ENCODE results near the gene RDM1. TPM values are rescaled to one million over a fixed set of nuclear protein-coding genes. Genes with fewer than 3 reads are reported as not detected.

RDM1 gene
- total RNA-seq, 1 experiment from 2014 or later: 2.1 TPM

DNA sequence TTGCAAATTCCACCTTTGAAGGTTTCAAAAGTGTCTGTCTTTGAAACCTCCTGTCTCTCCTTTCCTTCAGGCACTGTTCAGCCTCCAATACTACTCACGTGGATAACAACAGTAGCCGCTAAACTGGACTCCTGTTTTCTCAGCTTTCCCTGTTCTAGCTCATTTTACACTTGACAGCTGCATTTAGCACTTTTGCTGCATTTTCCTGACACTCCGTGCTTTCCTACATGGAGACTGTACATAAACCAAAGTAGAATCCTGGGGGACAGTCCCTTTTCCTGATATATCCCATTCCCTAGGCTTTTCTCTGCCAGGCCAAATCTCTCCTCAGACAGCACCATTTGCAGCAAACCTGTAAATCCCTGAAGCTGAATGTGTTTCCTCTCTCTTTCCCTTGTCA, 54.0 kb downstream of the RDM1 start:
- Histone ChIP-seq H3K27me3 (replicated peaks; ENCODE audit: insufficient read depth, low read depth, low read length, poor library complexity) (no peaks in the 10 kb centered on the region), H3K9me3 (ENCODE audit: low read depth, low read length, poor library complexity, severe bottlenecking) (no peaks in the 10 kb centered on the region), H3K4me1 (ENCODE audit: insufficient read depth, low read length, poor library complexity, severe bottlenecking) (no peaks in the 10 kb centered on the region), H3K4me3 (ENCODE audit: low read depth, low read length, poor library complexity, severe bottlenecking) (no peak overlapping the region), H3K27ac (ENCODE audit: low read depth, low read length, poor library complexity, severe bottlenecking) (no peak overlapping the region), H3K36me3 (ENCODE audit: insufficient read depth, low read length, poor library complexity, severe bottlenecking) (no peaks in the 10 kb centered on the region)
- no peak for TF ChIP-seq EZH2 (IDR thresholded peaks at IDR 0.05; ENCODE audit: borderline replicate concordance, low read depth, low read length, poor library complexity, severe bottlenecking)
- TF ChIP-seq, protein P1, sequence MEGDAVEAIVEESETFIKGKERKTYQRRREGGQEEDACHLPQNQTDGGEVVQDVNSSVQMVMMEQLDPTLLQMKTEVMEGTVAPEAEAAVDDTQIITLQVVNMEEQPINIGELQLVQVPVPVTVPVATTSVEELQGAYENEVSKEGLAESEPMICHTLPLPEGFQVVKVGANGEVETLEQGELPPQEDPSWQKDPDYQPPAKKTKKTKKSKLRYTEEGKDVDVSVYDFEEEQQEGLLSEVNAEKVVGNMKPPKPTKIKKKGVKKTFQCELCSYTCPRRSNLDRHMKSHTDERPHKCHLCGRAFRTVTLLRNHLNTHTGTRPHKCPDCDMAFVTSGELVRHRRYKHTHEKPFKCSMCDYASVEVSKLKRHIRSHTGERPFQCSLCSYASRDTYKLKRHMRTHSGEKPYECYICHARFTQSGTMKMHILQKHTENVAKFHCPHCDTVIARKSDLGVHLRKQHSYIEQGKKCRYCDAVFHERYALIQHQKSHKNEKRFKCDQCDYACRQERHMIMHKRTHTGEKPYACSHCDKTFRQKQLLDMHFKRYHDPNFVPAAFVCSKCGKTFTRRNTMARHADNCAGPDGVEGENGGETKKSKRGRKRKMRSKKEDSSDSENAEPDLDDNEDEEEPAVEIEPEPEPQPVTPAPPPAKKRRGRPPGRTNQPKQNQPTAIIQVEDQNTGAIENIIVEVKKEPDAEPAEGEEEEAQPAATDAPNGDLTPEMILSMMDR (conservative IDR thresholded peaks at IDR 0.05; ENCODE audit: low read depth, low read length): no peak
- DNase-seq (ENCODE audit: low spot score): no peak
- POLR2A ChIA-PET (ENCODE audit: low non-redundant PET): no interaction called here
- intact Hi-C loops (cut with micrococcal nuclease; ENCODE audit: unreplicated experiment): no loop called here
- CTCF ChIA-PET: no interaction called here
- no TSS peak for BruUV-seq (replicated peaks)

DNA sequence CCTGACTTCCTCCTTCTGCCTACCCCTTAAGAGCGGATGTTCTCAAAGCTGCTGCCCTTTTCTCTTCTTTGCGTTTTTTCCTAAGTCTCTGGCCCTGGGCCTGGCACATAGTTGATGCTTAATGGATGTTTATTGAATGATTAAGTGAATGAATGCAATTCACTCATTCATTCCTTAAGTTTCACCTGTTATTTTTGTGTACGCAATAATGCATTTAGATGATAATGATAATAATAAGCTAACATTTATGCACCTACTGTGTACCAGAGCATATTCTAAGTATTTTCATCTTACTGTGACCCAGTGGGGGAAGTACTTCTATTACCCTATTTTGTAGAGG, 54.8 kb downstream of the RDM1 start:
- intact Hi-C loops (cut with micrococcal nuclease; ENCODE audit: unreplicated experiment): no loop called here

DNA sequence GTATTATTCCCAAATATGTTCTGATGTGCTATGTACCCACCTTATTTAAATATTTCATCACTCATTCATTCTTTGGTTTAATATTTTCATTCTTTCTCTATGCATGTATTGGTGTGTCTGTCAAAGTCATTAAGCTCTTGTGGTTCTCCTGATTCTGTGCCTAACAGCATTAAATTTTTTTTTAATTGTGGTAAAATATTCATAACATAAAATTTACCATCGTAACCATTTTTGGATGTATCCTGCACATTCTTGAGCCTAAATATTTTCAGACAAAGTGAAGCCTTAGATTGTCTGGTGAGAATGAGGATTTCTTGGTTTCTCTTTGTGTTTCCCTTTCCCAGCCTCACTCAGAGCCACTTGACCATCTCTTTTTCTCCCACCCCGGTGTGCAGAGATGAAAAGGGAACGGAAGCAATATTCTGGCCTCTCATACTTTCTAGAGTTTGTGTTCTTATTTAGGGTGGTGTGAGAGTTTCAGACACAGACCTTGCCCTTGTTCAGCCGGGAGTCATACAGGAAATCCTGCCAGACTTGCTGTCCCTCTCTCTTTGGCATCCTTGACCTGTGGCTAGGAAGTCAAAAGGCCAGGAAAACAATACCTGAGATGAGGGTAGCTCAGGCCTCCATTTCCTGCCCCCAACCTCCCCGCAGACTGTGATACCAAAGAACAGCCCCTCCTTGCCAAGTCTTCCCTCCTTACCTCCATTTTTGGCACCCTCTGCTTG, 55.3 kb downstream of the RDM1 start:
- BruUV-seq (replicated peaks): no TSS peak
- POLR2A ChIA-PET (ENCODE audit: low non-redundant PET): no interaction called here
- intact Hi-C loops (cut with micrococcal nuclease; ENCODE audit: unreplicated experiment): no loop called here
- DNase-seq (ENCODE audit: low spot score): no peak
- Histone ChIP-seq H3K9me3 (ENCODE audit: low read depth, low read length, poor library complexity, severe bottlenecking) (no peaks in the 10 kb centered on the region), H3K4me3 (ENCODE audit: low read depth, low read length, poor library complexity, severe bottlenecking) (no peak overlapping the region), H3K27ac (ENCODE audit: low read depth, low read length, poor library complexity, severe bottlenecking) (no peak overlapping the region), H3K36me3 (ENCODE audit: insufficient read depth, low read length, poor library complexity, severe bottlenecking) (no peaks in the 10 kb centered on the region), H3K4me1 (ENCODE audit: insufficient read depth, low read length, poor library complexity, severe bottlenecking) (no peaks in the 10 kb centered on the region), H3K27me3 (replicated peaks; ENCODE audit: insufficient read depth, low read depth, low read length, poor library complexity) (no peaks in the 10 kb centered on the region)
- CTCF ChIA-PET: no interaction called here
- no peak for TF ChIP-seq EZH2 (IDR thresholded peaks at IDR 0.05; ENCODE audit: borderline replicate concordance, low read depth, low read length, poor library complexity, severe bottlenecking)
- TF ChIP-seq, protein P1 (conservative IDR thresholded peaks at IDR 0.05; ENCODE audit: low read depth, low read length): no peak

More for the DNA sequence above, 54.8 kb downstream of the RDM1 start:
- no peaks in the 10 kb centered on the region for H3K4me1 ChIP-seq (ENCODE audit: insufficient read depth, low read length, poor library complexity, severe bottlenecking)
- DNase-seq (ENCODE audit: low spot score): no peak
- no peaks in the 10 kb centered on the region for H3K9me3 ChIP-seq (ENCODE audit: low read depth, low read length, poor library complexity, severe bottlenecking)
- ChIA-PET CTCF (no interaction called here), POLR2A (ENCODE audit: low non-redundant PET) (no interaction called here)
- TF ChIP-seq, protein P1 (conservative IDR thresholded peaks at IDR 0.05; ENCODE audit: low read depth, low read length): no peak
- TF ChIP-seq EZH2 (IDR thresholded peaks at IDR 0.05; ENCODE audit: borderline replicate concordance, low read depth, low read length, poor library complexity, severe bottlenecking): no peak
- H3K36me3 ChIP-seq (ENCODE audit: insufficient read depth, low read length, poor library complexity, severe bottlenecking): no peaks in the 10 kb centered on the region
- no peak overlapping the region for H3K4me3 ChIP-seq (ENCODE audit: low read depth, low read length, poor library complexity, severe bottlenecking)
- no peak overlapping the region for H3K27ac ChIP-seq (ENCODE audit: low read depth, low read length, poor library complexity, severe bottlenecking)
- BruUV-seq (replicated peaks): no TSS peak
- no peaks in the 10 kb centered on the region for H3K27me3 ChIP-seq (replicated peaks; ENCODE audit: insufficient read depth, low read depth, low read length, poor library complexity)

Data from A673 (cell line).